Stimulated activated CD8-positive, alpha-beta memory T cell treated with anti-CD3 and anti-CD28 coated beads, Interleukin-4, amount 100 ng/mL, for 1 hour (primary cell): ENCODE results near the gene SYNGR1.

ENCODE experiments used
- DNase-seq, 2 donors: peaks; one replicate each; pipeline ENCODE4 v3.0.0-alpha.2; 2020; ENCODE audit warnings: low read depth in 2 of 2, low spot score in 1 of 2

Gene SYNGR1

GRCh38 chr22:39429186-39429585, 79.4 kb downstream of the SYNGR1 start:
- DNase-seq: no peak

- no peak for DNase-seq
Observed at GRCh38 chr22:39429916-39430575, 80.3 kb downstream of the SYNGR1 start.

GRCh38 chr22:39430576-39431150, 80.9 kb downstream of the SYNGR1 start:
- DNase-seq: no peak

GRCh38 chr22:39431216-39431801, 81.5 kb downstream of the SYNGR1 start:
- no peak for DNase-seq

GRCh38 chr22:39431821-39432251, 82.0 kb downstream of the SYNGR1 start:
- DNase-seq: no peak

- DNase-seq: no peak
Observed at GRCh38 chr22:39432361-39432811, 82.6 kb downstream of the SYNGR1 start.

- DNase-seq: no peak
Observed at GRCh38 chr22:39433476-39434242, 83.9 kb downstream of the SYNGR1 start.

- DNase-seq: no peak
Observed at GRCh38 chr22:39434243-39434653, 84.5 kb downstream of the SYNGR1 start.

GRCh38 chr22:39434721-39435120, 84.9 kb downstream of the SYNGR1 start:
- no peak for DNase-seq
